ENCODE measurements around the gene SLC24A3.

DNA sequence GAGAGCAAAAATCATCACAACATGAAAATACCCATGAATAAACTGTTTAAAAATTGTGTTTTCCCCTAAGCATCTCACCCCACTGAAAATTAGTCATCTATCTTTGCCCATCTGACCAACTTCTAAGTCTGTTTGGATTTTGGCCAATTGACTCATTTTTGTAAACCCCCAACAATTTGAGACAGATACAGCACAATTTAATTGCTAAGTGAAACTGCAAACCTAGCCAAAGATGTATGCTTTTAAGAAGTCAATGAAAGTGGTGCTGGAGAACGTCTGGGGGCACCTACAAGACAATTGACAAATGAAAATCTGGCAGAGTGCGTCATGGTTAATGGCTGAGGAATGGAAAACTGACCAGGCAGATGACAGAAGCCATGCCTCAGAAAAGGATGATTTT lies 30.9 kb upstream of the SLC24A3 start:
- TF ChIP-seq CTCF (conservative IDR thresholded peaks at IDR 0.05; ENCODE audit: low read depth, low read length) (no peak), EZH2 (IDR thresholded peaks at IDR 0.05; ENCODE audit: borderline replicate concordance, low read depth, low read length, poor library complexity, severe bottlenecking) (no peak)
